ENCODE results near the gene ZNF598.
"Not testable (repeated sequence)": the region's sequence is repeated elsewhere in the genome, so short reads cannot be mapped to it uniquely, and the experiment has no call there.

ZNF598 gene

DNA sequence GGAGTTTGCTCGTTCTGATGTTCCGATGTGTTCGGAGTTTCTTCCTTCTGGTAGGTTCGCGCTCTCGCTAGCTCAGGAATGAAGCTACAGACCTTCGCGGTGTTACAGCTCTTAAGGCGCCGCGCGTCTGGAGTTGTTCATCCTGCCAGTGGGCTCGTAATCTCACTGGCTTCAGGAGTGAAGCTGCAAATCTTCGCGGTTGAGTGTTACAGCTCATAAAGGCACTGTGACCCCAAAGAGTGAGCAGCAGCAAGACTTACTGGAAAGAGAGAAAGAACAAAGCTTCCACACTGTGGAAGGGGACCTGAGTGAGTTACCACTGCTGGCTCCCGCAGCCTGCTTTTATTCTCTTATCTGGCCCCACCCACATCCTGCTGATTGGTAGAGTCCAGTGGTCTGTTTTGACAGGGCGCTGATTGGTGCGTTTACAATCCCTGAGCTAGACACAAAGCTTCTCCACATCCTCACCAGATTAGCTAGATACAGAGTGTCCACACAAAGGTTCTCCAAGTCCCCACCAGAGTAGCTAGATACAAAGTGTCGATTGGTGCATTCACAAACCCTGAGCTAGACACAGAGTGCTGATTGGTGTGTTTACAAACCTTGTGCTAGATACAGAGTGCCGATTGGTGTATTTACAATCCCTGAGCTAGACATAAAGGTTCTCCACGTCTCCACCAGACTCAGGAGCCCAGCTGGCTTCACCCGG, 52.0 kb downstream of the ZNF598 start:
- DNase-seq = not testable (repeated sequence)

DNA sequence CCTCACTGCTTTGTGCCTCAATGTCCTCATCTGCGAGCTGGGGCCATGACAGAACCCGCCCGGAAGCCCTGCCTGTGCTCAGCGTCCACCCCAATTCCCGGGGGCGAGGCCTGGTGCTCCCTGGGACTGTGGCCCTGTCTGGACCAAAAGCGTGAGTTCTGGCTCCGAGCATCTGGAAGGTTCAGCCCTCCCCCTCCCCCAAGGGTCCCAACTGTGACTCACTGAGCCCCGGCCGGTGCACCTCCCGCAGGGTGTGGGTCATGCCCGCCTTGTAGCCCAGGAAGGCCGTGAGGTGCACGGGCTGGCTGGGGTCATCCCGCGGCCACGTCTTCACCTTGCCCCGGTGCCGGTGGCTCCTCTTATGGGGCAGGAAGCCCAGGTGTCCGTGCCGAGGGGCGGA, 55.9 kb downstream of the ZNF598 start:
- no peak for DNase-seq

DNA sequence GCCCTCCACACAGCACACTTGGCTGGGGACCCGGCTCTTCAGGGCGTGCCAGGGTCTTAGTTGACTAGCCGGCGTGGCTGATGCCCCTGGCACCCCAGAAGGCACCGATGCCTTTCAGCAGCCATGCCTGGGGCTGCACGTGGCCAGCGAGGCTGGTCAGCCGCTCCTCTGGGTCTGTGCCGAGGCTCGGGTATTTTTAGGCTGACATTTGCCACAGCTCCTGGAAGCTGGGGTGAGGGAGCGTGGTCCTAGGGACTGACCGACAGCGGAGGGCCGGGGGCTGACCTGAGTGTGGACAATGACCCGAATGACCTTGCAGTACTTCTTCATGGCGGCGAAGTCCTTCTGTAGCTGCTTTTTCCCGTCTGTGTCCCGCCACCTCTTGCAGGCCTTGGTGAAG, 59.1 kb downstream of the ZNF598 start:
- DNase-seq = no peak

DNA sequence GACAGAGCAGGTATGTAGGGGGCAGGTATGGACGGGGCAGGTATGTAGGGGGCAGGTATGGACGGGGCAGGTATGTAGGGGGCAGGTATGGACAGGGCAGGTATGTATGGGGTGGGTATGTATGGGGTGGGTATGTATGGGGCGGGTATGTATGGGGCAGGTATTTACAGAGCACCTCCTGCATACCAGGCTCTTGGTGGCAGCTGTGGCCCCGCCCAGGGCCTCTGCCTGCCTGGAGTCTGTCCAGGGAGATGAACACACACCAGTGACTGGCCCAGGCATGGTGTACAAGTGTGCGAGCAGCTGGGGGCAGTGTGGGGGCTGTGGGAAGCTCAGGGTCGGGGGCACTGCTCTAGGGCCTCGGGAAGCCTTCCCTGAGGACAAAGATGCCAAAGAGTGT, 59.6 kb downstream of the ZNF598 start:
- no peak for DNase-seq

DNA sequence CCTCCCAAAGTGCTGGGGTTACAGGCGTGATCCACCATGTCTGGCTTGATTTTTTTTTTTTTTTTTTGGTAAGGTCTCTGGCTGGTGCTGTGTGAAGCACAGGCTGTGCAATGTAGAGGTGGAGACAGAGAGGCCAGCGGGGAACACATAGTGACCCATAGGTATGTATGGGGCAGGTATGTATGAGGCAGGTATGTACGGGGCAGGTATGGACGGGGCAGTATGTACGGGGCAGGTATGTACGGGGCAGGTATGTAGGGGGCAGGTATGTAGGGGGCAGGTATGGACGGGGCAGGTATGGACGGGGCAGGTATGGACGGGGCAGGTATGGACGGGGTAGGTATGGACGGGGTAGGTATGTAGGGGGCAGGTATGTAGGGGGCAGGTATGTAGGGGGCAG, 60.1 kb downstream of the ZNF598 start:
- DNase-seq = no peak

Measured in NCI-H2171 (cell line).